NT2/D1 (cell line): ENCODE measurements around the gene PPP1R12B.
"Not testable (repeated sequence)": the region's sequence is repeated elsewhere in the genome, so short reads cannot be mapped to it uniquely, and the experiment has no call there.

ENCODE experiments used
- DNase-seq: peaks from one replicate; pipeline ENCODE4 v3.0.0-alpha.2; 2011; ENCODE audit warnings: low read depth, low spot score
- H3K27me3 ChIP-seq: 2 replicates; pipeline ENCODE4 v1.6.0; 2011; ENCODE audit warnings: mild to moderate bottlenecking; ENCODE audit not compliant: insufficient read length, insufficient read depth
- H3K36me3 ChIP-seq: 2 replicates; pipeline ENCODE4 v1.6.1; 2011; ENCODE audit warnings: mild to moderate bottlenecking, low read length, mixed read lengths; ENCODE audit not compliant: insufficient read depth, insufficient read length
- H3K4me1 ChIP-seq: 2 replicates; pipeline ENCODE4 v1.5.1; 2011; ENCODE audit not compliant: insufficient read depth, insufficient read length
- H3K4me3 ChIP-seq: 2 replicates; pipeline ENCODE4 v1.5.1; 2011; ENCODE audit warnings: low read depth; ENCODE audit not compliant: insufficient read length
- H3K9ac ChIP-seq: 2 replicates; pipeline ENCODE4 v1.6.0; 2011; ENCODE audit warnings: low read depth; ENCODE audit not compliant: insufficient read length
- H3K9me3 ChIP-seq: 2 replicates; pipeline ENCODE4 v1.5.1; 2011; ENCODE audit warnings: mild to moderate bottlenecking, low read length; ENCODE audit not compliant: insufficient read depth
- SUZ12 ChIP-seq: IDR thresholded peaks from 2 replicates; pipeline ENCODE4 v1.6.1; 2011; ENCODE audit not compliant: insufficient read length, insufficient read depth; ENCODE audit errors: extremely low read depth
- YY1 ChIP-seq: IDR thresholded peaks from 2 replicates; pipeline ENCODE4 v1.6.1; 2011; ENCODE audit not compliant: insufficient read length, insufficient read depth
- ZNF274 ChIP-seq: IDR thresholded peaks from 2 replicates; pipeline ENCODE4 v1.6.1; 2011; ENCODE audit warnings: mild to moderate bottlenecking, low read depth, low read length

The PPP1R12B gene

GRCh38 chr1:202433155-202434043, 84.9 kb downstream of the PPP1R12B start:
- no peak for DNase-seq
- TF ChIP-seq YY1 (no peak), SUZ12 (no peak), ZNF274 (no peak)
- H3K27me3 ChIP-seq, result no peaks in the 10 kb centered on the region
- H3K9me3 ChIP-seq, result no peaks in the 10 kb centered on the region
- H3K36me3 ChIP-seq, result peaks cover 24% of the 10 kb centered on the region
- no peak overlapping the region for H3K9ac ChIP-seq
- no peak overlapping the region for H3K4me3 ChIP-seq
- H3K4me1 ChIP-seq, result no peaks in the 10 kb centered on the region

GRCh38 chr1:202434059-202434458, 85.6 kb downstream of the PPP1R12B start:
- peaks cover 30% of the 10 kb centered on the region for H3K36me3 ChIP-seq
- no peak overlapping the region for H3K9ac ChIP-seq
- H3K4me3 ChIP-seq, result no peak overlapping the region
- H3K27me3 ChIP-seq, result no peaks in the 10 kb centered on the region
- H3K9me3 ChIP-seq, result no peaks in the 10 kb centered on the region
- no peak for DNase-seq
- TF ChIP-seq YY1 (no peak), ZNF274 (no peak), SUZ12 (no peak)
- H3K4me1 ChIP-seq, result no peaks in the 10 kb centered on the region

DNA sequence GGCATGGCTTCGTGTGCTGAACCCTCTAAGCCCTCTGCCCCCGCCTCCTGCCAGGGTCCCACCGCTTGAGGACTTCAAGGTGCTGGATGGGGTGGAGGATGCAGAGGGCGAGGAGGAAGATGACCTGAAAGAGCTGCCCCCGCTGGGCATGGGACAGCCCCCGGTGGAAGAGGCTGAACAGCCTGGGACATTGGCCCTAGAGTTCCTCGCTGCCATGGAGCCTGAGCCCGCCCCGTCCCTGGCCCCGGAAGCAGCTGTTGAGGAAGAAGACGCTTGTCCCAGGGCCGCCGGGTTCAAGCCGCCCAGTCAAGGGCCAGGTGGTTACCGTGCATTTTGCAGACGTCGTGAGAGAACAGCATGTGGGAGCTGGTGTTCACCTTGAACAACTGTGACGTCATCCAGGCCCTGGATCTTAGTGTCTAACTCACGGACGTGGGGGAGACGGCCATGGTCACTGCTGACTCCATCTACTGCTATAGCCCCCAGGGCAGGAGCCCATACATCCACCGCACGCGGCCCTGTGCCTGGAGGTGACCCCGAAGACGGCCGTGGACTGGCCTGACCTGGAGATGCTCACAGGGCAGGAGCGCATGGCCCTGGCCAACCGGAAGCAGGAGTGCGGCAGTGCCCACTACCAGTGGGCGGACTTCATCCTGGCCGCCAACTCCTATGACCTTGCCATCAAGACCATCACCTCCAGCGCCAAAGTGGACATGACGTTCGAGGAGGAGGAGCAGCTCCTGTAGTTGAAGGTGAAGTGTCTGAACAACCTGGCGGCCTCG, 90.1 kb downstream of the PPP1R12B start:
- H3K27me3 ChIP-seq, result no peaks in the 10 kb centered on the region
- H3K4me1 ChIP-seq, result peaks cover 6% of the 10 kb centered on the region
- no peak for DNase-seq
- no peak overlapping the region for H3K9ac ChIP-seq
- TF ChIP-seq ZNF274 (no peak), SUZ12 (no peak), YY1 (no peak)
- H3K36me3 ChIP-seq, result peaks cover 24% of the 10 kb centered on the region
- no peaks in the 10 kb centered on the region for H3K9me3 ChIP-seq
- no peak overlapping the region for H3K4me3 ChIP-seq

GRCh38 chr1:202439308-202439707, 90.8 kb downstream of the PPP1R12B start:
- Histone ChIP-seq H3K4me3 (no peak overlapping the region), H3K27me3 (no peaks in the 10 kb centered on the region), H3K36me3 (peaks cover 24% of the 10 kb centered on the region), H3K9me3 (no peaks in the 10 kb centered on the region), H3K9ac (no peak overlapping the region), H3K4me1 (peaks cover 6% of the 10 kb centered on the region)
- no peak for TF ChIP-seq SUZ12
- no peak for DNase-seq

- not testable (repeated sequence) for H3K9me3 ChIP-seq, H3K36me3 ChIP-seq, H3K9ac ChIP-seq, H3K27me3 ChIP-seq, H3K4me3 ChIP-seq, DNase-seq, H3K4me1 ChIP-seq
Observed at GRCh38 chr1:202448140-202448539, 99.6 kb downstream of the PPP1R12B start.

DNA sequence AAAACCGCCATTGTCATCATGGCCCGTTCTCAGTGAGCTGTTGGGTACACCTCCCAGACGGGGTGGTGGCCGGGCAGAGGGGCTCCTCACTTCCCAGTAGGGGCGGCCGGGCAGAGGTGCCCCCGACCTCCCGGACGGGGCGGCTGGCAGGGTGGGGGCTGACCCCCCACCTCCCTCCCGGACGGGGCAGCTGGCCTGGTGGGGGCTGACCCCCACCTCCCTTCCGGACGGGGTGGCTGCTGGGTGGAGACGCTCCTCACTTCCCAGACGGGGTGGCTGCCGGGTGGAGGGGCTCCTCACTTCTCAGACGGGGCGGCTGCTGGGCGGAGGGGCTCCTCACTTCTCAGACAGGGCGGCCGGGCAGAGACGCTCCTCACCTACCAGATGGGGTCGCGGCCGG, 103.1 kb downstream of the PPP1R12B start:
- H3K9me3 ChIP-seq, DNase-seq, H3K4me3 ChIP-seq, H3K36me3 ChIP-seq, H3K9ac ChIP-seq, H3K4me1 ChIP-seq, H3K27me3 ChIP-seq: not testable (repeated sequence)

- TF ChIP-seq SUZ12 (no peak), YY1 (no peak), ZNF274 (no peak)
- H3K4me1 ChIP-seq, result no peaks in the 10 kb centered on the region
- DNase-seq, result no peak
- no peaks in the 10 kb centered on the region; the same call in 1 of the 2 replicates for H3K9me3 ChIP-seq
- no peaks in the 10 kb centered on the region for H3K27me3 ChIP-seq
- no peak overlapping the region for H3K9ac ChIP-seq
- peaks cover 4% of the 10 kb centered on the region for H3K36me3 ChIP-seq
- H3K4me3 ChIP-seq, result no peak overlapping the region
Observed at GRCh38 chr1:202452508-202452907, 104.0 kb downstream of the PPP1R12B start.

GRCh38 chr1:202456372-202457169, 108.1 kb downstream of the PPP1R12B start:
- H3K9me3 ChIP-seq, H3K36me3 ChIP-seq, H3K4me1 ChIP-seq, DNase-seq, H3K4me3 ChIP-seq, H3K27me3 ChIP-seq, H3K9ac ChIP-seq: not testable (repeated sequence)

GRCh38 chr1:202458651-202459050, 110.2 kb downstream of the PPP1R12B start:
- H3K36me3 ChIP-seq, H3K9me3 ChIP-seq, H3K27me3 ChIP-seq, H3K9ac ChIP-seq, H3K4me3 ChIP-seq, H3K4me1 ChIP-seq: not testable (repeated sequence)
- DNase-seq, result peak; percentile 16

GRCh38 chr1:202459470-202460142, 111.1 kb downstream of the PPP1R12B start:
- H3K9ac ChIP-seq, H3K27me3 ChIP-seq, DNase-seq, H3K4me3 ChIP-seq, H3K4me1 ChIP-seq, H3K9me3 ChIP-seq, H3K36me3 ChIP-seq: not testable (repeated sequence)
